Lower leg skin (tissue), 4 donors: ENCODE results near the gene TNNI3K. TPM values are rescaled to one million over a fixed set of nuclear protein-coding genes. Genes with fewer than 3 reads are reported as not detected.
A peak's percentile ranks its signal among the peaks of the same experiment; 100 is the strongest.

ENCODE experiments used
- DNase-seq, 2 donors: peaks; one replicate each; pipeline ENCODE4 v3.0.0-alpha.2; 2019; ENCODE audit warnings: low spot score in 2 of 2
- H3K4me3 ChIP-seq: fragments of 200-600 bp; sonication (generic); 2 replicates; pipeline ENCODE4 v1.5.1; 2017; ENCODE audit warnings: mild to moderate bottlenecking, low read depth; ENCODE audit not compliant: poor library complexity, severe bottlenecking
- POLR2A ChIP-seq, 2 donors: fragments of 450-650 bp; IDR thresholded peaks; one replicate each; pipeline ENCODE4 v1.6.1; 2016 to 2017; ENCODE audit warnings: antibody characterized with exemption in 2 of 2, mild to moderate bottlenecking in 1 of 2, moderate library complexity in 1 of 2
- WGBS, 2 donors: methylation state at CpG; one replicate each; pipeline ENCODE4 v1.1.5; 2018; 5-methylcytosine and 5-hydroxymethylcytosine counted together
- intact Hi-C: fragments of 100-400 bp; cut with DNase I; formaldehyde crosslinking; loops from one replicate; pipeline ENCODE4 v1.15.0; 2023; ENCODE audit warnings: low total_unique reads
- total RNA-seq, 4 donors: library from RNA; depleted of rRNA; stranded (reverse); fragments of >200 nt; gene quantifications; one replicate each; pipeline ENCODE4 v1.1.0, GENCODE V29; 2016
- TF ChIP-seq, protein P1 (sequence below), 3 donors: fragments of 450-650 bp; IDR thresholded peaks; one replicate each; pipeline ENCODE4 v1.5.1; 2016; ENCODE audit warnings: antibody characterized with exemption in 3 of 3, mild to moderate bottlenecking in 3 of 3, moderate library complexity in 2 of 3

TNNI3K gene, protein sequence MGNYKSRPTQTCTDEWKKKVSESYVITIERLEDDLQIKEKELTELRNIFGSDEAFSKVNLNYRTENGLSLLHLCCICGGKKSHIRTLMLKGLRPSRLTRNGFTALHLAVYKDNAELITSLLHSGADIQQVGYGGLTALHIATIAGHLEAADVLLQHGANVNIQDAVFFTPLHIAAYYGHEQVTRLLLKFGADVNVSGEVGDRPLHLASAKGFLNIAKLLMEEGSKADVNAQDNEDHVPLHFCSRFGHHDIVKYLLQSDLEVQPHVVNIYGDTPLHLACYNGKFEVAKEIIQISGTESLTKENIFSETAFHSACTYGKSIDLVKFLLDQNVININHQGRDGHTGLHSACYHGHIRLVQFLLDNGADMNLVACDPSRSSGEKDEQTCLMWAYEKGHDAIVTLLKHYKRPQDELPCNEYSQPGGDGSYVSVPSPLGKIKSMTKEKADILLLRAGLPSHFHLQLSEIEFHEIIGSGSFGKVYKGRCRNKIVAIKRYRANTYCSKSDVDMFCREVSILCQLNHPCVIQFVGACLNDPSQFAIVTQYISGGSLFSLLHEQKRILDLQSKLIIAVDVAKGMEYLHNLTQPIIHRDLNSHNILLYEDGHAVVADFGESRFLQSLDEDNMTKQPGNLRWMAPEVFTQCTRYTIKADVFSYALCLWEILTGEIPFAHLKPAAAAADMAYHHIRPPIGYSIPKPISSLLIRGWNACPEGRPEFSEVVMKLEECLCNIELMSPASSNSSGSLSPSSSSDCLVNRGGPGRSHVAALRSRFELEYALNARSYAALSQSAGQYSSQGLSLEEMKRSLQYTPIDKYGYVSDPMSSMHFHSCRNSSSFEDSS
- total RNA-seq, result 1 to 10 TPM in 1 of 4 donors, under 1 TPM in 1, not detected in 2; 0.75 to 2.2 TPM

DNA sequence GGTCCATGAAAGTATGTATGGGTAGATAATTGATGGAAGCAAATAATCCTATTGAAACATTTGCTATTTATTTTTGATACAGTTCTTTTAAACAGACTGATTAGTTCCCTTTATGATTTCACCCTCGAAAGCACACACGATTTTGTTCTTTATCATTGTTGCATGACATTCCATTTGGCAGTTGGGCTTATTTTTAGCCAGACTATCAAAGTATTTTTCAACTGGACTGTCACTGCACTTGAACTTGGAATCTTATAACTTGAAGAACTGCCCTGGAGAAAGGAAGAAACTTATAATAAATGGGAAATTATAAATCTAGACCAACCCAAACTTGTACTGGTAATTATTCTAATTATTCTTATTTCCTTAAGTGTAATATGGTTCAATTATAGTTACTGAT lies at the start of gene TNNI3K:
TNNI3K (plus strand) TSS at position 235 of the 400 bp plus-strand sequence; CDS start at position 300, 65 bp downstream.
- WGBS, 2 donors, result 79 to 92% methylated on average over 2 of the region's 2 CpGs
- TF ChIP-seq POLR2A (IDR thresholded peaks at IDR 0.05), result no peak
- TF ChIP-seq, protein P1, sequence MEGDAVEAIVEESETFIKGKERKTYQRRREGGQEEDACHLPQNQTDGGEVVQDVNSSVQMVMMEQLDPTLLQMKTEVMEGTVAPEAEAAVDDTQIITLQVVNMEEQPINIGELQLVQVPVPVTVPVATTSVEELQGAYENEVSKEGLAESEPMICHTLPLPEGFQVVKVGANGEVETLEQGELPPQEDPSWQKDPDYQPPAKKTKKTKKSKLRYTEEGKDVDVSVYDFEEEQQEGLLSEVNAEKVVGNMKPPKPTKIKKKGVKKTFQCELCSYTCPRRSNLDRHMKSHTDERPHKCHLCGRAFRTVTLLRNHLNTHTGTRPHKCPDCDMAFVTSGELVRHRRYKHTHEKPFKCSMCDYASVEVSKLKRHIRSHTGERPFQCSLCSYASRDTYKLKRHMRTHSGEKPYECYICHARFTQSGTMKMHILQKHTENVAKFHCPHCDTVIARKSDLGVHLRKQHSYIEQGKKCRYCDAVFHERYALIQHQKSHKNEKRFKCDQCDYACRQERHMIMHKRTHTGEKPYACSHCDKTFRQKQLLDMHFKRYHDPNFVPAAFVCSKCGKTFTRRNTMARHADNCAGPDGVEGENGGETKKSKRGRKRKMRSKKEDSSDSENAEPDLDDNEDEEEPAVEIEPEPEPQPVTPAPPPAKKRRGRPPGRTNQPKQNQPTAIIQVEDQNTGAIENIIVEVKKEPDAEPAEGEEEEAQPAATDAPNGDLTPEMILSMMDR (IDR thresholded peaks at IDR 0.05), result no peak
- intact Hi-C loops, result no loop called here
- no peak for DNase-seq
- no peak within 1 kb of the TSS for H3K4me3 ChIP-seq

DNA sequence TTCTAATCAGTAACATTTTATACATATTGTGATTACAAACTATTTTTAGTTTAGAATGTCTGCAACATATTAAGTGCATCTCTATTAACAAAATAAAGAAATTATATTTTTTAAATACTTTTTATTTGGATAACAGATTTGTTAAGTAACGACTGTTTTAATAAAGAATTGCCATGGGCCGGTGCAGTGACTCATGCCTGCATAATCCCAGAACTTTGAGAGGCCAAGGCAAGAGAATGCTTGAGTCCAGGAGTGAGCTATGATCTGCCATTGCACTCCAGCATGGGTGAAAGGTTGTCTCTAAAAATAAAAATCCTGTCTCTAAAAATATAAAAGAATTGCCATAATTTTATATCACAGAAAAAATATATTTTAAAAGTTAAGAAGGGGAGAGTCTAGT lies 41.3 kb upstream of the TNNI3K start:
- no peak for DNase-seq
- 40 to 48% methylated on average over 2 of the region's 2 CpGs for WGBS, 2 donors
- no peak overlapping the region for H3K4me3 ChIP-seq
- TF ChIP-seq POLR2A (IDR thresholded peaks at IDR 0.05), result no peak
- TF ChIP-seq, protein P1 (IDR thresholded peaks at IDR 0.05), result no peak
- intact Hi-C loops, result no loop called here

DNA sequence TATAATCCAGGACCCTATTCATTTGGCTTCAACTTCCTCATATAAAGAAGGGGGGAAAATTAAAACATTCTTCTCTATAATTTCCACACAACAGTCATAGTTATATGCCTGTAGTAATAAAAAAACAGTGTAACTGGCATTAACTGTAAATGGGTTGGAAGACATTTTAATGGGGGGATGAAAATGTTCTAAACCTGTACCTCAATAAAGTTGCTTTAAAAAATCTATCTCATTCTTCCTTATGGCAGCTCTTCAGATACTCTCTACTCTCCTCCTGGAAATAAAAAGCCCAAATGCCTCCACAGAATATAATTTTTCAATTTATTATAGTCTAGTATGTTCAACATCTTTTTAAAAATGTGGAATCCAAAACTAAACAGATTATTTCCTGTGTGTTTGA lies 39.8 kb upstream of the TNNI3K start:
- DNase-seq, result no peak
- H3K4me3 ChIP-seq, result no peak overlapping the region
- no peak for TF ChIP-seq POLR2A (IDR thresholded peaks at IDR 0.05)
- TF ChIP-seq, protein P1 (IDR thresholded peaks at IDR 0.05), result no peak
- intact Hi-C loops, result no loop called here

DNA sequence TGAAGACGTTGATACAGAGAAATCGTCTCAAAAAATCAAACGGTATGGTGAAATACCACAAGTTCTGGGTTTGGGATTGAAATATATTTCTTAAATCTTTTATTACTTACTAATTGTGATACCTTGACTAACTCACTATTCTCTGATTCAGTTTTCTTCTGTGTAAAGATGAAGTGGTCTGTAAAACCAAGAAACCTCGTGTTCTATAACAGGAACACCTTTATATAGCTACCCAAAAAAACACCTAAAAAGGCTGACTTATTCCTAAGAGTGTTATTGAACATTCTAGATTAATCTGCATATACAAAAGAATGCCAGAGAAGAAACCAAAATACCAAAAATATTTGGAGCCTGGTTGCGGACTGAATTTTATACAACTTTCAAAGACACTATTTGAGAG lies 37.9 kb upstream of the TNNI3K start:
- WGBS, 2 donors, result 74 to 84% methylated on average over 5 of the region's 5 CpGs
- H3K4me3 ChIP-seq, result no peak overlapping the region
- DNase-seq, result no peak
- intact Hi-C loops, result no loop called here
- no peak for TF ChIP-seq POLR2A (IDR thresholded peaks at IDR 0.05)
- TF ChIP-seq, protein P1 (IDR thresholded peaks at IDR 0.05), result no peak

DNA sequence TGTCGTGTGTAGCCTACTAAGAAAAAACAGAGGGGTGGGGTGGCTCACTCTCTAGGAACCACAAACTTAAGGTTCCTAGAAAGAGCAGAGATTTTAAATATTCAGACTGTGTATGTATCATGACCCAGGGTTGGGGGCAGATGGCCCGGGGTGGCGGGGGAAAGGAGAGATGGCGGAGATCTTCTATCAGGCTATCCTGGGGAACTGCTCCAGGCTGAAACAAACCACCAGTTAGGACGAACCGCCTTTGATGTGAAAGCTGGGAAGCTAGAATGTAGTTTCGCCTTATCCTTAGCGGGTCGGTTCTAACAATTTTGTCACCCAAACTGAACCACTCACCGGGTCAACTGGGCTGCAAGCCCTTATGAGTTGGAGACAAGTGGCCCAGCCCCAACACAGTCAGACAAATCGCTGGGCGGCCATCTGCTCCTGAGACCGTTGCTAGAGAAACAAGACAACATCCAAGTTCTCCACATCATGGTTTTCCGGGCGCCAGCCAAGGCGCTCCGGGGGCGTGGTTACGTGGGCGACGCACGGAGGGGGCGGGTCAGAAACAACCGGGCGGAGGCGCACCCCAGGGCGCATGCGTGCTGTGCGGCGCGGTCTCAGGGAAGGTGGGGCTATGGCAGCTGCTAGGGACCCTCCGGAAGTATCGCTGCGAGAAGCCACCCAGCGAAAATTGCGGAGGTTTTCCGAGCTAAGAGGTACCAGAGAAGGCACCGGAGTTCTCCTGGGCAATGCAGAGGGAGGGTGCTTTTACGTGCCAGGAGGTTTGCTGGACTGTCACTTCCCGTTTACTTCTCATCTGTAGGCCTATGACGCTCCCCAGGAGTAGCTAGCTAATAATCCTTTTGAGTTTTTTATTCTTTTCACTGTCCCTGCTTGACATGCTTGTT lies 37.3 kb upstream of the TNNI3K start, which contains the start of the genes FPGT and LRRIQ3:
FPGT (plus strand) TSS at position 586 of the 896 bp plus-strand sequence; CDS start at position 623, 37 bp downstream.
LRRIQ3 (minus strand) TSS at position 520 of the 896 bp plus-strand sequence. CDS start 14,492 bp downstream, outside the sequence.
- TF ChIP-seq, protein P1 (IDR thresholded peaks at IDR 0.05), result no peak
- no peak for TF ChIP-seq POLR2A (IDR thresholded peaks at IDR 0.05)
- intact Hi-C loops, result no loop called here
- DNase-seq, result peak; percentile 92 to 99
- peak within 1 kb of the TSS; percentile 21 for H3K4me3 ChIP-seq
- 1 to 2% methylated on average over 38 to 39 of the region's 41 CpGs for WGBS, 2 donors
